HG02970 (cell line): Measurements from ENCODE around the gene FAM120A.

Source experiments
- ATAC-seq: cut with Tn5 transposase; IDR thresholded peaks from one replicate; pipeline ENCODE4 v1.9.1; 2021; ENCODE audit warnings: mild to moderate bottlenecking, moderate library complexity, moderate number of reproducible peaks; ENCODE audit not compliant: unreplicated experiment, low FRiP score

FAM120A gene

GRCh38 chr9:93603906-93604326, 152.4 kb downstream of the FAM120A start:
- no peak for ATAC-seq

DNA sequence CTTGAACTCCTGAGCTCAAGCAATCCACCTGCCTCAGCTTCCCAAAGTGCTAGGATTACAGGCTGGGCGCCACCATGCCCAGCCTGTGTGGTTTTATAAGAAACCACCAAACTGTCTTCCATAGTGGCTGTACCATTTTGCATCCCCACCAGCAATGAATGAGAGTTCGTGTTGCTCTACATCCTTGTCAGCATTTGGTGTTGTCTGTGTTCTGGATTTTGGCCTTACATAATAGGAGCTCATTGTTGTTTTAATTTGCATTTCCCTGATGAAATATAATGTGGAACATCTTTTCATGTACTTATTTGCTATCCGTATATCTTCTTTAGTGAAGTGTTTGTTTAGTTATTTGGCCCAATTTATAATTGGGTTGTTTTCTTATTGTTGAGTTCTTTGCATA, 154.7 kb downstream of the FAM120A start:
- ATAC-seq = no peak

- ATAC-seq = no peak
These were observed 158.7 kb downstream of the FAM120A start for GRCh38 chr9:93610206-93610605.

GRCh38 chr9:93612052-93612795, 160.7 kb downstream of the FAM120A start:
- no peak for ATAC-seq

DNA sequence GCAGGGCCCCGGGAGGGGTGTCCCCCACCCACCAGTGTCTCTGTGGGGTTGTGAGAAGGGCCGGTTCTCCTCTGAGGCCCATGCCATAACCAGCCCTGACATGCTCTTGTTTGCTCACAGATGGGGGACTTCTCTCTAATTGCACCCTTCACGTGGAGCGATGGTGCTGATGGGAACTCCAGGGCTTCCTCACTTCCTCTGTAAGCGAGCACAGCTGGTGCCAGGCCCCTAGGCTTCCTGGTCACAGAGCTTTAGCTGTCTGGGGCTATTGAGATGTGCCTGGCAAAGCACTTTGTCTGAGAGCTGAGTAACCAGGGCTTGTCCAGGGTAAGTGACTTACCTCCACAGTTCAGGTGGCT, 161.3 kb downstream of the FAM120A start:
- ATAC-seq = no peak

GRCh38 chr9:93613174-93613573, 161.7 kb downstream of the FAM120A start:
- no peak for ATAC-seq

DNA sequence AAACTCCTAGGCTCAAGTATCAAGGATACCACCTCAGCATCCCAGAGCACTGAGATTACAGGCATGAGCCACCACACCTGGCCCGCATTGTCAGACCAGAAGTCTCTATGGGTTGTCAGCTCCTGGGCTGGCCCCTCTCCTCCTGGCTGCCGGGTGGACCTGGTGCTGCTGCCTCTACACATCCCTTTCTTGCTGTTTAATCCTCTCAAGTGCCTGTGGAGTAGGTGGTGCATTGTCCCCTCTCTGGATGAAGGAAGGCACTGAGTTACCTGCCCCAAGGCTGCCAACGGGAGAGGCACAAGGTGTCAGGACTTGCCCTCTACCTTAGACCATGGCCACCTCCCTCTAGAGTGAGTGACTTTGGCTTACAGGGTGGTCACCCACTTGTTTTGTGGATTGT, 162.3 kb downstream of the FAM120A start:
- no peak for ATAC-seq

GRCh38 chr9:93614830-93615468, 163.5 kb downstream of the FAM120A start:
- ATAC-seq = no peak
